ENCODE measurements around the gene LRRC4C. TPM values are rescaled to one million over a fixed set of nuclear protein-coding genes. Genes with fewer than 3 reads are reported as not detected.

The LRRC4C gene
- total RNA-seq, 3 donors from 2014 or later (not counting 1 experiment from before 2014, with no cell fraction given), result not detected

- H3K4me3 ChIP-seq (ENCODE audit: low read length), result no peak overlapping the region
- no peak overlapping the region for H3K27ac ChIP-seq (ENCODE audit: low read length)
- ATAC-seq, result no peak
- no peak overlapping the region for H3K4me3 Mint-ChIP-seq
- WGBS (ENCODE audit: insufficient coverage), result 51% methylated on average over 2 of the region's 3 CpGs
- no peaks in the 10 kb centered on the region for H3K4me1 ChIP-seq (ENCODE audit: control insufficient read depth, insufficient read depth, low read length)
- H3K4me1 Mint-ChIP-seq, result no peaks in the 10 kb centered on the region
- DNase-seq, result no peak
- no peaks in the 10 kb centered on the region for H3K36me3 Mint-ChIP-seq
- H3K27me3 ChIP-seq (ENCODE audit: control insufficient read depth, insufficient read depth, low read length), result no peaks in the 10 kb centered on the region
- intact Hi-C loops (cut with micrococcal nuclease), result no loop called here
- no peak overlapping the region for H3K27ac Mint-ChIP-seq
- peaks cover 23 to 30% of the 10 kb centered on the region in 2 donors for H3K9me3 Mint-ChIP-seq
- H3K9me3 ChIP-seq (ENCODE audit: control insufficient read depth, insufficient read depth, low read length), result no peaks in the 10 kb centered on the region
- no peaks in the 10 kb centered on the region for H3K27me3 Mint-ChIP-seq (ENCODE audit: low read depth in 2 of 2)
- no peak for TF ChIP-seq CTCF (IDR thresholded peaks at IDR 0.05)
- no peaks in the 10 kb centered on the region for H3K36me3 ChIP-seq (ENCODE audit: control insufficient read depth, insufficient read depth, low read length)
Observed at GRCh38 chr11:41051919-41052635, 407.4 kb downstream of the LRRC4C start.

DNA sequence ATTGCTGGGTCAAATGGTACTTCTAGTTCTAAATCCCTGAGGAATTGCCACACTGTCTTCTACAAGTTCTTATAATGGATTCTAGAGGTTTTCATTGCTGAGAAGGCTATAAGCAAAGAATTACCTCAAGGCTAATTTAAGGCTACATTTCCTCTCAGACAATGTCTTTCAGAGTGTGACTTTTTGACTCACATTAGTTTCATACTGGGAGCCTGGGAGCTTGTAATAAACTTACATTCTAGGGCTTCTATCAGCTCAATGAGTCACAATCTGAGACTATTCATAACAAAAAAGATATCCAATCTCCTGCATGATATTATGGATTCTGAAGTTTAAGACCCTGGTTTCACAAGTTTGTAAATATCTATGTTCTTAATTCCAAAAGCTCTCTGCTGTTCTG lies 408.7 kb downstream of the LRRC4C start:
- Histone ChIP-seq H3K4me1 (ENCODE audit: control insufficient read depth, insufficient read depth, low read length) (no peaks in the 10 kb centered on the region), H3K36me3 (ENCODE audit: control insufficient read depth, insufficient read depth, low read length) (no peaks in the 10 kb centered on the region), H3K27me3 (ENCODE audit: control insufficient read depth, insufficient read depth, low read length) (no peaks in the 10 kb centered on the region), H3K27ac (ENCODE audit: low read length) (no peak overlapping the region), H3K9me3 (ENCODE audit: control insufficient read depth, insufficient read depth, low read length) (no peaks in the 10 kb centered on the region), H3K4me3 (ENCODE audit: low read length) (no peak overlapping the region)
- Mint-ChIP-seq H3K9me3 (peaks cover 23 to 27% of the 10 kb centered on the region in 2 donors), H3K4me3 (no peak overlapping the region), H3K27ac (no peak overlapping the region), H3K36me3 (no peaks in the 10 kb centered on the region), H3K27me3 (ENCODE audit: low read depth in 2 of 2) (no peaks in the 10 kb centered on the region), H3K4me1 (no peaks in the 10 kb centered on the region)
- intact Hi-C loops (cut with micrococcal nuclease), result no loop called here
- TF ChIP-seq CTCF (IDR thresholded peaks at IDR 0.05), result no peak
- ATAC-seq, result no peak
- no peak for DNase-seq

DNA sequence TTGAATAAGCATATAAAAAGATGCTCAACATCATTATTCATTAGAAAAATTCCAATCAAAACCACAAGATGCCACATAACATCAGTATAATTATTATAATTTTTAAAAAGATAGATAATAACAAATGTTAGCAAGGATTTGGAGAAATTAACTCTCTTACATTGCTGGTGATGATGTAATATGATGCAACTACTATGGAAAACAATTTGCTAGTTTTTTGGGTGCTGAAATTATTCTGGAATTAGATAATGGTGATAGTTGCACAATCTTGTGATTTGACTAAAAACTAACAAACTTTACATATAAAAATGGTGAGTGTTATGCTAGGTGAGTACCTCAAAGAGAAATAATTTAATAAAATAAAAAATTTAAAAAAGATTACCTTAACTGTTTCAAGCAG lies 412.2 kb downstream of the LRRC4C start:
- no peaks in the 10 kb centered on the region for H3K27me3 Mint-ChIP-seq (ENCODE audit: low read depth in 2 of 2)
- H3K27ac ChIP-seq (ENCODE audit: low read length), result no peak overlapping the region
- intact Hi-C loops (cut with micrococcal nuclease), result no loop called here
- H3K36me3 Mint-ChIP-seq, result no peaks in the 10 kb centered on the region
- H3K4me3 Mint-ChIP-seq, result no peak overlapping the region
- ATAC-seq (no peak), DNase-seq (no peak)
- no peaks in the 10 kb centered on the region for H3K4me1 Mint-ChIP-seq
- H3K27ac Mint-ChIP-seq, result no peak overlapping the region
- no peaks in the 10 kb centered on the region for H3K36me3 ChIP-seq (ENCODE audit: control insufficient read depth, insufficient read depth, low read length)
- H3K9me3 ChIP-seq (ENCODE audit: control insufficient read depth, insufficient read depth, low read length), result no peaks in the 10 kb centered on the region
- no peaks in the 10 kb centered on the region for H3K4me1 ChIP-seq (ENCODE audit: control insufficient read depth, insufficient read depth, low read length)
- no peaks in the 10 kb centered on the region for H3K27me3 ChIP-seq (ENCODE audit: control insufficient read depth, insufficient read depth, low read length)
- TF ChIP-seq CTCF (IDR thresholded peaks at IDR 0.05), result no peak
- H3K4me3 ChIP-seq (ENCODE audit: low read length), result no peak overlapping the region
- H3K9me3 Mint-ChIP-seq, result peaks cover 19% of the 10 kb centered on the region in 2 donors

DNA sequence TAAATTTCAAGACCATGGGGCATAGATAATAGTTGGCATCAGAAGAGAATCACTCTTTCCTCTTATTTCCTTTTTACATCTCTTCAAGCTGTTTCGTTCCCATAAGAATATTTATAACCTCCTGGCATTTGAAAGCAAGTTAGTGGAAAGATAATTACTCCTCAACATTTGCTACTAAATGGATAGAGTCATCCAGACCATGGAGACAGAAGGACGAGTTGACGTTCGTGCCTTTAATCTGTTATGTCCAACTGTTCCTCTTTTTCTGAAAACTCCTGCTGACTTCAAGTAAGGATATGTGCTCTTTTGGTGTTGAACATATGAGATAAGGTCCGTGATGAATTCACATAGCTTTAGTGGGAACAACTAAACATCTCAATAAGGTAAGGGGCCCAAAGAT lies 414.2 kb downstream of the LRRC4C start:
- ATAC-seq, result no peak
- H3K4me1 ChIP-seq (ENCODE audit: control insufficient read depth, insufficient read depth, low read length), result no peaks in the 10 kb centered on the region
- no peaks in the 10 kb centered on the region for H3K27me3 ChIP-seq (ENCODE audit: control insufficient read depth, insufficient read depth, low read length)
- no peaks in the 10 kb centered on the region for H3K36me3 Mint-ChIP-seq
- H3K9me3 ChIP-seq (ENCODE audit: control insufficient read depth, insufficient read depth, low read length), result no peaks in the 10 kb centered on the region
- no peak overlapping the region for H3K27ac Mint-ChIP-seq
- intact Hi-C loops (cut with micrococcal nuclease), result no loop called here
- 83% methylated on average over 3 of the region's 5 CpGs for WGBS (ENCODE audit: insufficient coverage)
- H3K36me3 ChIP-seq (ENCODE audit: control insufficient read depth, insufficient read depth, low read length), result no peaks in the 10 kb centered on the region
- no peak overlapping the region for H3K4me3 Mint-ChIP-seq
- no peaks in the 10 kb centered on the region for H3K4me1 Mint-ChIP-seq
- H3K27ac ChIP-seq (ENCODE audit: low read length), result no peak overlapping the region
- H3K4me3 ChIP-seq (ENCODE audit: low read length), result no peak overlapping the region
- no peak for TF ChIP-seq CTCF (IDR thresholded peaks at IDR 0.05)
- H3K27me3 Mint-ChIP-seq (ENCODE audit: low read depth in 2 of 2), result no peaks in the 10 kb centered on the region
- H3K9me3 Mint-ChIP-seq, result peaks cover 19 to 20% of the 10 kb centered on the region in 2 donors
- DNase-seq, result no peak

Data from natural killer cell (primary cell).